ENCODE data around the gene MIPEP. TPM values are rescaled to one million over a fixed set of nuclear protein-coding genes. Genes with fewer than 3 reads are reported as not detected.

MIPEP gene
- total RNA-seq: 15.7 and 19.2 TPM in 2 replicates
- long read RNA-seq, transcript MIPEP-201 (19 exons, 2,400 nt): major isoform, 128 of 172 reads
- long read RNA-seq, partial matches to known transcripts: 15 of 172 reads
- long read RNA-seq, other reads (novel, unspliced or antisense): 28 of 172 reads

GRCh38 chr13:23888658-23889614 is at the start of gene MIPEP:
Gene MIPEP, minus strand, starts transcription at chr13:23889400. Its CDS starts 80 bp downstream, at chr13:23889320.
- Mint-ChIP-seq H3K4me3 (ENCODE audit: low read depth) (peak within 1 kb of the TSS; percentile 83), H3K36me3 (ENCODE audit: insufficient read depth) (peaks cover 4% of the 10 kb centered on the region), H3K27me3 (no peaks in the 10 kb centered on the region), H3K9me3 (ENCODE audit: low read depth) (no peaks in the 10 kb centered on the region), H3K4me1 (ENCODE audit: low read depth) (peaks cover 16% of the 10 kb centered on the region), H3K27ac (peak within 1 kb of the TSS; percentile 88)
- DNase-seq (ENCODE audit: low spot score, unreplicated experiment): peak; percentile 83
- TF ChIP-seq CTCF (IDR thresholded peaks at IDR 0.05; ENCODE audit: unreplicated experiment): peak; percentile 73

GRCh38 chr13:23934520-23934919 is 45.3 kb upstream of the MIPEP start:
- Mint-ChIP-seq H3K36me3 (ENCODE audit: insufficient read depth) (peaks cover 4% of the 10 kb centered on the region), H3K4me3 (ENCODE audit: low read depth) (no peak overlapping the region), H3K27ac (no peak overlapping the region), H3K27me3 (peaks cover 11% of the 10 kb centered on the region), H3K9me3 (ENCODE audit: low read depth) (peaks cover 22% of the 10 kb centered on the region), H3K4me1 (ENCODE audit: low read depth) (no peaks in the 10 kb centered on the region)
- no peak for TF ChIP-seq CTCF (IDR thresholded peaks at IDR 0.05; ENCODE audit: unreplicated experiment)
- DNase-seq (ENCODE audit: low spot score, unreplicated experiment): no peak

GRCh38 chr13:23928985-23929384 is 39.8 kb upstream of the MIPEP start:
- DNase-seq (ENCODE audit: low spot score, unreplicated experiment): no peak
- no peak overlapping the region for H3K4me3 Mint-ChIP-seq (ENCODE audit: low read depth)
- no peaks in the 10 kb centered on the region for H3K36me3 Mint-ChIP-seq (ENCODE audit: insufficient read depth)
- H3K27ac Mint-ChIP-seq: no peak overlapping the region
- H3K9me3 Mint-ChIP-seq (ENCODE audit: low read depth): no peaks in the 10 kb centered on the region
- TF ChIP-seq CTCF (IDR thresholded peaks at IDR 0.05; ENCODE audit: unreplicated experiment): no peak
- H3K27me3 Mint-ChIP-seq: peaks cover 4% of the 10 kb centered on the region
- peaks cover 2% of the 10 kb centered on the region for H3K4me1 Mint-ChIP-seq (ENCODE audit: low read depth)

DNA sequence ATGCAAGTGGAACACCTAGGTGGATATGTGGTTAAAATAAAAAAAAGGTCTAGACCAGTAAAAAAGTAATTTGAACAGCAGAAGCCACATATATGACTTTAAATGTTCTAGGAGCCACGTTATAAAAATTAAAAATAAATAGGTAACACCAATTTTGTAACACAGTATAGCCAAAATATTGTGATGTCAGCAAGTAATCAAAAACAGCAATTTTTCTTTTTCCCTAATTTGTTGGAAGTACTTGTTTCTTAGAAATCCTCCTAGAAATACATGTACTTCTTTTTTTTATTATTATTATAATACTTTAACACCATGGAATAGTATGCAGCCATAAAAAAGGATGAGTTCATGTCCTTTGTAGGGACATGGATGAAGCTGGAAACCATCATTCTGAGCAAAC is 33.8 kb upstream of the MIPEP start:
- H3K4me3 Mint-ChIP-seq (ENCODE audit: low read depth): no peak overlapping the region
- H3K36me3 Mint-ChIP-seq (ENCODE audit: insufficient read depth): no peaks in the 10 kb centered on the region
- H3K4me1 Mint-ChIP-seq (ENCODE audit: low read depth): peaks cover 2% of the 10 kb centered on the region
- no peak for DNase-seq (ENCODE audit: low spot score, unreplicated experiment)
- peaks cover 1% of the 10 kb centered on the region for H3K9me3 Mint-ChIP-seq (ENCODE audit: low read depth)
- H3K27me3 Mint-ChIP-seq: peaks cover 17% of the 10 kb centered on the region
- TF ChIP-seq CTCF (IDR thresholded peaks at IDR 0.05; ENCODE audit: unreplicated experiment): no peak
- no peak overlapping the region for H3K27ac Mint-ChIP-seq

DNA sequence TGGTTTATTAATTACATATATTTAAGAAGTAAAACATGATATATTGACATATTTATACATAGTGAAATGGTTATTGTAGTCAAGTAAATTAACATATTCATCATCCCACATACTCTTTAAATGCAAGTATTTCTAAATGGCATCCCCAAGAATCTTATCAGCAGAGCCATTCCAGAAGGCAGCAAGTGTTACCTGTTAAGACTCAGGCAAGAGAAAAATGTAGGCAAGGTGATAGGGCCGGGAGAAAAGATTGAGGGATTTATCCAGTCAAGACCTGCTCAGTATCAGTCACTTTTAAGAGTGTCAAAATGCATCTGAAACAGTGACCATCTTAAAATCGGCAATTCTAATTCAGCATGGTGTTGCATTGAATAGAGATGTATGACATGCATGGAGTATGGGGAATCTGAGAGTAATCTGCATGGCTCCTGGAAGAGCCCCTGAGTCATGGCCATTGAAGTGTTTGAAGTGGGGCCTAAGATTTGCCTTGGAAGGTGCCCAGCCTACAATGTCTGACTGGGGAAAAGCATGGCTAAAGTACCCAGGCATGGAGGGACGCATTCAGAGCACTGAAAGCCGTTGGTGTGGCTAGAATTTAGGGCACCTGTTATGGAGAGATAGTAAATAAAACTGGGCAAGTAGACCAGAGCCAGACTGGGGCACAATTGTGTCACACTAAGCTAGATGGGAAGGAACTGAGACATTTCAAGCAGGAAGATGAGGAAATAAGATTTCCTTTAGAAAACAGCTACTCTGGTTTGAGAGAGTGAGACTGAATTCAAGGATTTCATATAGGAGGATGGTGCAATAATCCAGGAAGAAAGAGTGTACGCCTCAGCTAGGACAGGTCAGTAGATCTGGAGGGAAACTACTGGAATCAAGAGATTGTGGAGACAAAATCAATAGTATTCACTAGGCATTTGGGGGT is 33.1 kb upstream of the MIPEP start:
- Mint-ChIP-seq H3K9me3 (ENCODE audit: low read depth) (peaks cover 9% of the 10 kb centered on the region), H3K36me3 (ENCODE audit: insufficient read depth) (no peaks in the 10 kb centered on the region), H3K4me3 (ENCODE audit: low read depth) (no peak overlapping the region), H3K27ac (no peak overlapping the region), H3K27me3 (peaks cover 17% of the 10 kb centered on the region), H3K4me1 (ENCODE audit: low read depth) (peaks cover 2% of the 10 kb centered on the region)
- DNase-seq (ENCODE audit: low spot score, unreplicated experiment): no peak
- no peak for TF ChIP-seq CTCF (IDR thresholded peaks at IDR 0.05; ENCODE audit: unreplicated experiment)

Data from progenitor cell of endocrine pancreas (in vitro differentiated cells).